NCI-H510A (cell line): ENCODE results near the gene ACTL8.

Source experiments
- DNase-seq: peaks from one replicate; lab custom pipeline; 2025; lab: John Stamatoyannopoulos, UW

Gene ACTL8

DNA sequence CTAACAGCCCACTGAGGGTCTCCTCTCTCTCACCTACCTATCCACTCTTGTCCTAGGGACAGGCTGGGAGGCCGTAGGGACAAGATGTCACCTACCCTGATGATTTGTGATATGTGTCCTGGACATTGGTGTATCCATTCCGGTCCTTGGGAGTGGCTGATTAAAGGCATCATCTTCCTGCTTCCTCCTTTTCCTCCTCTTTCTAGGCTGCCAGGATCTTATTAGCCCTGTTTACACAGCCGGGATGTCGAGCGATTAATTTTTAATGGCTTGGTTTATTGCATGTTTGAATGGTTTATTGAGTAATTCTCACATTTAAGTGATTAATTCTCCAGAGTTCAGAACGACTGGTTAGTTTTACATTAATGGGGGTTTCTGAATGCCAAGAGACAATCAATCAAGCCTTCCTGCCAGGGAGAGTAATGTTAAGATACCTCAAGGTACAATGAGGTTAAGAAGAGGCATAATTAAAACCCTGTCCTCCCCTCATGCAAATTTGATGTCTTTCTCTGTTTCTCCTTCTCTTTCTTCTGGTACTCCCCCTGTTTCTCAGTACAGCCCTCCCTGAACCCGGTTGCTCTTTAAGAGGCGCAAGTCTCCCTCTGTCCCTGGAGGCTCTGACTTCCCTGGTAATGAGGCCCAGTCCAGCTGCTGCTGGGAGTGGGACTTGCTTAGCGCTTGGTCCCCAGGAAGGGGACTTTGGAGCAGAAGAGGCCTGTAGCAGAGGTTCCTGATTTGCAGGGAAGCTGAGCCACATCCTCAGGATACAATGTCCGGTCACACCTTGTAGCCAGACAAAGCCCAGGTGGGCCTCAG is 50.9 kb downstream of the ACTL8 start:
- no peak for DNase-seq

DNA sequence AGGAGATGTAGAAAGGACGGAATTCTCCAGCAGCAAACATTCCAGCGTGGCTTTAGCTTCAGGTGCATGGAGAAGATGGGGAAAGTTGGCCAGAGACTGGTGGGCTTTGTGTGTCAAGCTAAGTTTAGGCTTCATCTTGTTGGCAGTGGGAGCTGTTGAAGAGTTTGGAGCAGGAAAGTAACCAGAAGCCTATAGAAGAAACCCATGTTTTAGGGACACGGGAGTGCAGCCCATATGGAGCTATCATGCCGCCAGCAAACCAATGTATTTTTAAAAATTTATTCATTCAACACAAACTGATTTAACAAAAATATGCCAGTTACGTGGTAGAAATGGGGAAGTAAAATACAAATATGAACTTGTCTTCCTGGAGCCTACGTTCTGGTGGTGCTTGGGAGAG is 53.7 kb downstream of the ACTL8 start:
- DNase-seq, result no peak

DNA sequence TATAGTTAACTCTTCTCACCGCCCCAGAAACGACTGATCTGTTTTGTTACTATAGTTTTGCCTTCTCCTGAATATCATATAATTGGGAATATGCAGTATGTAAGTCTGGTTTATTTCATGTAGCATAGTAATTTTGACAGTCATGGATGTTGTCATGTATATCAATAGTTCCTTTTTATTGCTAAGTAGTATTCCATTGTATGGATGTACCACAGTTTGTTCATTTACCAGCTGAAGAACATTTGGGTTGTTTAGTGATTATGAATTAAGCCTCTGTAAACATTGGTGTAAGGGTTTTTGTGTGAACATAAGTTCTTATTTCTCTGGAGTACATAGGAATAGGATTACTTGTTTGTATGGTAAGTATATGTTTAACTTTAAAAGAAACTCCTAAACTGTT is 55.5 kb downstream of the ACTL8 start:
- DNase-seq, result no peak

DNA sequence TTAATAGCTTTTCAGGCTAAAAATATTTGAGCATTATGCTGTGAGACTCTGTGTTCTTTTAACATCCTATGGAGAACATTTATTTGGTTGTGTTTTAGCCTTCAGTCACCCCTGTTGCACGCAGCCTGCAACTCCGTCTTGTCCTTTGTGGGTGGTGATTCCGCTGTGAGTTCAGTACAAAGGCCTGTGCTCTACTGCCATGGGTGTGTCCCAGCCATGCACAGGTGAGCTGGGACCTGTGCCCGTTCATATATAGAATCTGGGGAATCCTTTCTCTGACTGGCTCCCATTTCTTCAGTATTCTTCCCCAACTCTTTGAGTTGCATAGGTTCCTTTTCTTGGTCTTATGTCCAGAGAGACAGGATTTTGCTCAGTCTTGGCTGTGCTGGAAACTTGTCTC is 61.4 kb downstream of the ACTL8 start:
- DNase-seq, result no peak

DNA sequence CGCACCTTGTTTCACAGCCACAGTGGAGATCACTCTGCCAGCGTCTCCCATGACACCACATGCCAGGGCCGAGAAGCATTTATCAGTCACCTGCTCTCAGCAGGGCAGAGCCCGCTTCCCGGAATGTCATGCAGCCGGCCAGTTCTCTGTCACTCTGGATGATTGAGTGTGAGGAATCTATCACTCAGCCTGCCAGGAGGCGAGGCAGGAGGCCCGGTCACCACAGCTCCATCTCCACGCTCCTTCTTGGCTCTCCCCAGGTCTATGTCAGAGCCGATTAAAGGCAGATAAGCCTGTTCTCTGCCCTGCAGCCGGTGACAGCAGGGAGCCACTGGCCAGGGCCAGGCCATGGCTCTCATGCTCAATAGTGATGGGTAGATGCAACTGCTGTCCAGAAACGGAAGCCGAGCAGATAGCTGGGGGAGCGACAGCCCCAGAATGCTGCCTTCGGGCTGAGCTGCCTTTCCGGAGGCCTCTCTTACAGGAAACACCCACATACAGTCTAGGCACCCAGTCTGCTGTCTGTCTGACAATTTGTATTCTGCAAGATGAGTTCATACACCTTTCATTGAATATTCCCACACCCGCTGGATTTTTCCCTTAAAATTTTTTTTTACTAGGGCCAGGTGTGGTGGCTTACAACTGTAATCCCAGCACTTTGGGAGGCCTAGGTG is 64.1 kb downstream of the ACTL8 start:
- DNase-seq, result no peak

DNA sequence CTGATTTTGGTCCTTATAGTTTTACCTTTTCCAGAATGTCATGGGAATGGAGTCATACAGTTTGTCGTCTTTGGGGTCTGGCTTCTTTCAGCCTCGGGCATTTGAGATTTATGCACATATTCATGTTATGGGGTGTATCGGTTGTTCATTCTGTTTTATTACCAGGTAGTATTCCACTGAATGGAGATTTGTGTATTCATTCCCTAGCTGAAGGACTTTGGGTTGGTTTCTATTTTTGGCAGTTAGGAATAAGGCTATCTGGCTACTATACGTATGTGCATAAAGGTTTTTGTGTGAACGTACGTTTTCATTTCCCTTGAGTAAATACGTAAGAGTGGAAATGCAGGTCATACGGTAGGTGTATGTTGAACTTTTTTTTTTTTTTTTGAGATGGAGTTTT is 65.1 kb downstream of the ACTL8 start:
- DNase-seq, result no peak

DNA sequence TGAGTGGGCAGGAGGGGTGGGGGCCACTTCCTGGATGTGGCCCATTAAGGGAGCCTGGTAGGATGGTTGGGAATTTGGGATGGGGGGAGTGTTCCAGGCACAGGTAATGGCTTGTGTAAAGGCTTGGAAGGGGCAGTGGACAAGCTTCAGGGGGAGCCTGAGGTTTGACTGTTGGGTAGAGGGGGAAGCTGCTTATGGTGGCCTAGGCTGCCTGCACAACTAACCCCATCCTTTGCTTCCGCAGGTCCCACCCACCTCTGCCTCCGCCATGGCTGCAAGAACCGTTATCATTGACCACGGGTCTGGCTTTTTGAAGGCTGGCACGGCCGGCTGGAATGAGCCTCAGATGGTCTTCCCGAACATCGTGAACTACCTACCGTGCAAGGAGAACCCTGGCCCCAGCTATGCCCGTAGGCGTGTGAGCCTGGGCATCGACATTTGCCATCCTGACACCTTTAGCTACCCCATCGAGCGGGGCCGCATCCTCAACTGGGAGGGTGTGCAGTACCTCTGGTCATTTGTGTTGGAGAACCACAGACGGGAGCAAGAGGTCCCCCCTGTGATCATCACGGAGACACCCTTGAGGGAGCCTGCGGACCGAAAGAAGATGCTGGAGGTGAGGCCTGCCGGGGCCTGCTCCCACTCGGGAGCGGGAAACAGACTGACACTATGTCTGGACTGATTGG is 67.8 kb downstream of the ACTL8 start:
- DNase-seq, result no peak

DNA sequence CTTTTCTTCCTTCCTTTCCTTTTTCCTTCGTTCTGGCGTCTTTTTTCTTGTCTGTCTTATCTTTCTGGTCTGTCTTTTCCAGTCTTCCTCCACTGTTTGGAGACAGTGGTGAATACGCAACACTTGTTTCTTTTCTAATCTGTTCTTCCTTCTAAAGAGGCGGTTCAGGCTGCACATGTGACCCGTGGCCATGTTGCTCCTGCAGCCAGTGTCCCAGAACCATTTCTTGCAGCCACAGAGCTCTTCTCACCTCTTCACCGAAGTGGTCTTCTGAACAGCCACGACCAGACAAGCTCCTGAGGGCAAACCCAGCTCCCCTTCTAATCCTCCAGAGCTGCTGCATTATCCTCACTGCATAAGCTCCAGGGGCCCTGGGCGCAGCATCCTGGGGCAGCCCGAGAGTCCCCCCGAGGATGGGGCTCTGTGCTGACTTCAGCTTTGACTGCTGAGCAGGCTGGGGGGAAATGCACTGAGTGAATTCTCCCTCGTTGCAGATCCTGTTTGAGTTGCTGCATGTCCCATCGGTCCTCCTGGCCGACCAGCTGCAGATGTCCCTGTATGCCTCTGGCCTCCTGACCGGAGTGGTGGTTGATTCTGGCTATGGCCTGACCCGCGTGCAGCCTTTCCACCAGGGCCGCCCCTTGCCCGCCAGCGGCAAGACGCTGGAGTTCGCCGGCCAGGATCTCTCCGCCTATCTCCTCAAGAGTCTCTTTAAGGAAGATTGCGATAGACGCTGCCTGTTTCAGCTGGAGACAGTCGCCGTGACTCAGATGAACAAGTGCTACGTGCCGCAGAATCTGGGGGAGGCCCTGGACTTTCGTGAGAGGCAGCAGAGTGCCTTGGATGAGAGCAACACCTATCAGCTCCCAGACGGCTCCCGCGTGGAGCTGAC is 70.4 kb downstream of the ACTL8 start:
- no peak for DNase-seq

DNA sequence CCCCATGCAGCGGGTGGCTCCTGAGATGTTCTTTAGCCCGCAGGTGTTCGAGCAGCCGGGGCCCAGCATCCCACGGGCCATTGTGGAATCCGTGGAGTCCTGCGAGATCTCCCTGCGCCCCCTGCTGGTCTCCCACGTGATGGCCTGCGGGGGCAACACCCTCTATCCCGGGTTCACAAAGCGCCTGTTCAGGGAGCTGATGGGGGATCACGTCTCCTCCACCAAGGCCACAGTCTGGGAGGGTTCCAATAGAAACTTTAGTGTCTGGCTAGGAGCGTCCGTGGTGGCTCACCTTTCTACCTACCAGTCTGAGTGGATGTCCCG is 71.0 kb downstream of the ACTL8 start:
- no peak for DNase-seq

DNA sequence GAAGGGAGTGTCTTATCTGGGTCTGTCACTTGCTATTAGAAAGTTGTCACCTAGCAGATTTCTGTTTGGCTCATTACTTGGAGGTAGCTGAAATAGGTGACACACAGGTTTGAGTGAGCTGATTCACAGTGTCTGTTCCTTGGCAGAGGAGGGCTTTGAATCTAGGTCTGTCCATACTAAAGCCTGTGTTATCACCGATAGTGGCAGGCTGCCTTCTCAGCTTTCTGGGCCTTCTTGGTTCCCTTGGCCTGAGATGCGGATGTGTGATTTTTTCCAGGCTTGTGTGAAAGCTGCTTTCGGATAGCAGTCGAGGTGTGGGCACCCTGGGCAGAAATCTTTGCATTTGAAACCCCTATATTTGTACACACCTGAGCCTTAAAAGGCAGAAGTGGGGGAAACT is 73.9 kb downstream of the ACTL8 start:
- DNase-seq, result no peak

DNA sequence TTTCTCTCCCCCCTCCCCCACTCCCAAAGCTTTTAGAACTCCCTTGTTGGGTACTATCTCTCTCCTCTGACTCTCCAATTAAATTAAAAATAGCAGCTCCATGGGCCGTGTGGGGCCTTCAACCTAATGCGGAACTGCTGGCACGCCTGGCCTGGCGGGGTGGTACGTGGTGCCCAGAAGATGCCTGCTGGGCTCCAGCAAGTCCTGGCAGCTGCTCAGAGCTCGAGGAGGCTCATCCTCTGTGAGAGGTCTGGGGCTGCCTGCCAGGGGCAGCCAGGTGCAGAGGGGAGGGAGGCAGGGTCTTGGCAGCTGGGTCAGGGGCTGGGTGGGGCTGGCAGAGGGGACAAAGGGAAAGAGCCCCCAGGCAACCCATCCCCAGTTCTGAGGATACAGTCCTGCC is 74.4 kb downstream of the ACTL8 start:
- DNase-seq, result no peak

DNA sequence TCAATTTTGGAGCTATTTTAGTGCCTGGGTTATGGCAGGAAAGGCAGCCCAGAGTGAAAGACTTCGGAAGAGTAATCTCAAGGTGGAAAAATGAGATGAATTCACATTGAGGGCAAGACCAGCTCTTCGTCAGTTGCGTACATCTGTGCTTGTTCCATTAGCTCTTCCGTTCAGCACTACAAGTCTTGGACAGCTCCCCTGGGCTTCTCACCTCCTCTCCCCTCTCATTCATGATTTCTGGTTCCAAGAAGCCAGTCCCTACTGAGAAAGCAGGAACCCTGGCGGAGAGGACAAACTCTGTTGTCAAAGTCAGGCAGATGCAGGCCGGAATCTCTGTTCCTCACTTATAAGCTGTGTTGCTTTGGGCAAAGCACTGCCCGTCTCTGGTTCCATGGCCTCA is 76.5 kb downstream of the ACTL8 start:
- no peak for DNase-seq

DNA sequence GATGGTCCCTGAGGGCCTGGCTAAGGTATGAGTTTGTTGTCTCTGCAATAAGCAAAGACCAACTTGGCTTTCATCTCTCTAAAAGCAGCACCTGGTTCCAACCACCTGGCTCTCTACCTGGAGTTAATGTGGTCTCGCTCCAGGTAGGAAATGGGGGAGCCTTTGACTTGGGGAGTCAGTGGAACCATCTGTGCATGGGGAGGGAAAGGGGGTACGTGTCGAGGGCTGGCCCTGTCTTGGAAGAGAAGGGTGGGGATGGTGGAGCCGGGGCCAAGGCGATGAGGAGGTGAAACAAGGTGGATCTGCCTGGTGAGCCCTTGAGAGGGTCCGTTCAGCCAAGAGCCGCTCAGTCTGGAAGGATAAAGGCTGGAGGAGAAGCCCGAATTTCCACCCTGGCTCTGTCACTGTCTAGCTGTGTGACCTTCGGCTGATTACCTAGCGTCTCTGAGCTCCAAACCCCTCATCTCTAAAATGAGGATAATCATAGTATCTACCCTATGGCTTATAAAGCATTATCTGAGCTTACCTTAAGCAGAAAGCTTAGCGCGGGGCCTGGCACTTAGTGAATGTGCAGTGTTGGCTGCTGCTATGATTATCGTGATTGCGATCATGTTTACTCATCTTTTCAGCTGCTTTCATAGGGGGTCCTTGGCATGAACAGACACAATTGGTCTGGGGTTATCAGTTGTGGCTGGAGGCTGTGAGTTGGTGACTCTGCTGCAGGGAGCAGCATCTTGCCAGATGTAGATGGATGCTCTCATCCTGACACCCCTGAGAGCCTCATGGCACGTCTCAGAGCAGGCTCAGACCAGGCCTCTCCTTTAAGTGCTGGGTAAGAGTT is 78.7 kb downstream of the ACTL8 start:
- DNase-seq, result no peak

DNA sequence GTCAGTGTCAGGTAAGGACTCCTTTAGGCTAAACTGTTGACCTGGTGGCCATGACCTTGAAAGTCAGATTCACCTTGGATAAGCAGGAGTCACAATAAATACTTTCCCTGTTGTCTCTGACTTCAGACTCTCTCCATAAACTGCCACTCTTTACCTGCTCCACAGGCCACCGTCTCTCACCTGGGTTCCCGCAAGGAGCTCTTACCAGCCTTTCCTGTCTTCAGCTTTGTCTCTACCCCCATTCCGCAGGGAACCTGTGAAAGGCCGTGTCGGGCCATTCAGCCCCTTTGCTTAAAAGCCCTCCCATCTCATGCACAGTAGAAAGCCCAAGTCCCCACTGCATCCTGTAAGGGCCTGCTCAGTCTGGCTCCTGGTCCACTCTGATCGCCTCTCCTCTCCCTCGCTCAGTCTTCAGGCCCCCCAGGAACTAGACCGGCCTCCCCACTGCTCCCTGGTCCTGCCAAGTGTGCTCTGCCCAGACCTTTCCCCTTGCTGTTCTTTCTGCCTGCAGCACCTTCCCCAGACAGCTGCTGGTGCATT is 79.5 kb downstream of the ACTL8 start:
- DNase-seq, result no peak

DNA sequence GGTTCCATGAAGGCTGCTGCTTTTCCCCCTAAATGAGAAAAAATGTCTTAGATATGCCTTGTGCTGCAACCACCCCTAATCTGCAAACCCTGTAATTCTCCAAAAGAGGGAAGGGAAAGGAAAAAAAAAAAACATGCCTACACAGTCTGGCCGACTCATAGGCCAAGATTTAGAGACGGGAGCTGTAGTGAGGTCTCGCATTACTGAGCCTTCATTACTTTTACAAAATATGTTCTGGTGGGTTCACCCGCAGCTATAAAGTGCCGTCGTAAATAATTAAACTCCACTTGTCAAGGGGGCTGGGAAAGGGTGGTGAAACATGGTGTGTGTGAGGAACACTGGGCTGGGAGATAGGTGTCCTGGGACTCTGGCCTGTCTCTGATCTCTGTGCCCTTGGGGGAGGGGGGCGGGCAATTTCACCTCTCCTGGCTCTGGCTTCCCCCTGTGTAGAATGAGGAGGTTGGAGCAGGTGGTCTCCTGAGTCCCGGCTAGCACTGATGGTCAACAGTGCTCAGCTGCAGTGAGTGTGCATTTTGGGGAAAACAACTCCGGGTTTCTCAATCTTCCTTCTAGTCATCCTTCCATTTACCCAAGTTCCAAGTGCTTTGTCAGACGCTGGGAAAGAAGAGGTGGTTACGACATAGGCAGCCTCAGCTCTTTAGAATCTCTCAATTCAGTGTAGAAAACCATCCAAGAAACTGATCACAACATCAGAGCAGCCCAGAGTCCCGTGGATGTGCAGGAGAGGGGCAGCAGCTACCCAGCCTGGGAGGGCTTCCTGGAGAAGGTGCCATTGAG is 82.3 kb downstream of the ACTL8 start:
- DNase-seq, result no peak

DNA sequence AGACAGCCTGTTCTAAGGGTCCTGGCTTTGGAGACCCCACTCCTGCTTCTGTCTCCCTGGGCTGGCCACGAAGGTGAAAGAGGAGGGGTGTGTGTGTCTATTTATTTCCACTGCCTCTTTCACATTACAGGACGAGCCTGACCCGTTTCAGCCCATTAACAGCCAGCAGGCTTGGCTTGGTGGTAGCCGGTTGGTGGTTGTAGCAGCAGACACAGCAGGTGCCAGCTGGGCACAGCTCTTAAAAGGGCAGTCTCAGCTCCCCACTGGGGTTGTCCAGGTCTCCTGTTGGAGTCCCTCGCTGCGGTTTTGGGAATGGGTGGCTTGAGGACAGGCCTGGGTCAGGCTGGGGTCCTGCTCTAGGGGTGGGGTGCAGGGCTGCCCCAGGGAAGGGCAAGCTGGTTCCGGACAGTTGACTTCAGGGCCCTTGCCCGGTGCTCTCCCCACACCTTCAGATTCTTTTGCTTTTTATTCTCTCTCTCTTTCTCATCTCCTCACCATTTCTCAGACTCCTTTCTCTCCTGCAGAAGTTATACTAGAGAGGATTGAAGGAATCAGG is 84.6 kb downstream of the ACTL8 start:
- no peak for DNase-seq

DNA sequence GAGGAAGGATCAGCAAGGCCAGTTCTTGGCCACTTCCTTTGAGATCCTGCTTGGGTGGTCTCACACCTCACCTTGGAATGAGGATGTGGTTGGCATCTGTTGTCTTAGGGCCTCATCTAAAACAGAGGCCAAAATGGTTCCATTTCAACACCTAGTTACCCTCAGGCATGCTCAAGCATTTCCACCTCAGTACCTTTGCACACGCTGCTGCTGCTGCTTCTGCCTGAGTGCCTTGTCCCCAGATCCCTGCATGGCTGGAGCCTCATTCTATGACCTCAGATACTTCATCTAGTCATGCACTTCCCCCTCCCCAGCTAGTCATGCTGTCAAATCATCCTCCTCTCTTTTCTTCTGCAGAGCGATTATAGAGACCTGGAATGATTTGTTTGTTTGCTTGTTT is 86.8 kb downstream of the ACTL8 start:
- DNase-seq, result no peak

DNA sequence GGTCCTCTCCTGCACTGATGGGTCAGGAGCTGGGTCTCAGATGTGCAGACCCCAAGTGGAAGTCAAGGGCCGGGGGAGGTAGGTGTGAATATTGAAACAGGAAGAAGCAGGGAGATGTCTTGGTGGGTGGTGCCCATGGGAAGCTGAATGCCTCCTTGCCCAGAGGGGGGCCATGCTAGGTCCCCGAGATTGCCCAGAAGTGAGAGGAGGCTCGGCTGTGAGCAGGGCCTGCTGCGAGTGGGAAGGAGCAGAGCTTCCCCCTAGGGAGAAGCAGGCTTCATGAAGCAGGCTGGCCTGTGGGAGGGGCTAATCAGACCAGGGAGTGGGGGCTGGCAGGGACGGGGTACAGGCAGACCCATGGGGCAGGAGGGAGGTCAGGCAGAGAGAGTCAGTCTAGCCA is 87.6 kb downstream of the ACTL8 start:
- DNase-seq, result no peak

DNA sequence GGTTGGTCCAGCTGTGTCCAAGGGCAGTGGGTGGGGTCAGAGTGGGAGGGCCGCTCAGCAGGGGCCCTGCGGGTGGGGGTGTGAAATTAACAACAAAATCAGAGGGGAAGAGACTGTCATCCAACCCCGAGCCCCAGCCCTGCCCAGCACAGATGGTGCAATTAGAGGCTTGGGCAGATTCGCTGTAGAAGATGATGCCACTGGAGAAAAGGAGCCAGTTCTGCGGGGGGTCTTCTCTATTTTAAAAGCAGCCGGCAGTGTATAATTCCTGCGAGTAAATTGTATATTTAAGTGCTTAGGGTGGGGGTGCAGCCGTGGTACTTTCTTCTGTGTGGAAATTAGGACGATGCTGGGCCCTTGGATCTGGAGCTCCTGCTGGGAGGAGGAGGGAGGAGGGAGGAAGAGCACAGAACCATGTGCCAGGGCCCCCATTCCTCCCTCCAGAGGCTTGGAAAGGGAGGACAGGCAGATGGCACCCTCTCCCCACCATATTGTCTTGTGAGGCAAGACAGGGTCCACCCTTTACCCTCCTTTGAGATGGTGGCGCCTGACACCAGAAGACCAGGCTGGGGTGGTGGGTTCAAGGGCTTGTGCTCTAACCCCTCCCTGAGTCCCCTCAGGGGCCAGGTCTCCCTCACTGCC is 89.2 kb downstream of the ACTL8 start:
- no peak for DNase-seq

DNA sequence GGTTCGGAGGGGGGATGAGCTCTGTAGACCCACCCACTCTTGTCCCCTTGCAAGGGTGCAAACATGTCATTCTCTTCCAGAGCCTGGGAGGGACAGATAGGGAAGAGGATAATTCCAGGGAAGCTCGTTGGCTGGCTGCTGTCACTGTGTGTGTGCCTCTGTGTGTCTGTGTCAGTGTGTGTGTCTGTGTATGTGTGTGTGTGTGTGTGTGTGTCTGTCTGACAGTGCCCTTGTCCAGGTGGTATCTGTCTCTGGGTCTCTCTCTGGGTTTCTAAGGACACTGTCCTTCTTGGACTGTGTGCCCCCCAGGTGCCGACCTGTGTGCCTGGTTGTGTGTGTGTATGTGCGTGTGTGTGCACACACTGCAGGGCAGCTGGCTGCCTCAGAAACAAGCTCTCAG is 90.5 kb downstream of the ACTL8 start:
- no peak for DNase-seq
